ENCODE data around the gene ASTL.
A peak's percentile ranks its signal among the peaks of the same experiment; 100 is the strongest.

Gene ASTL

DNA sequence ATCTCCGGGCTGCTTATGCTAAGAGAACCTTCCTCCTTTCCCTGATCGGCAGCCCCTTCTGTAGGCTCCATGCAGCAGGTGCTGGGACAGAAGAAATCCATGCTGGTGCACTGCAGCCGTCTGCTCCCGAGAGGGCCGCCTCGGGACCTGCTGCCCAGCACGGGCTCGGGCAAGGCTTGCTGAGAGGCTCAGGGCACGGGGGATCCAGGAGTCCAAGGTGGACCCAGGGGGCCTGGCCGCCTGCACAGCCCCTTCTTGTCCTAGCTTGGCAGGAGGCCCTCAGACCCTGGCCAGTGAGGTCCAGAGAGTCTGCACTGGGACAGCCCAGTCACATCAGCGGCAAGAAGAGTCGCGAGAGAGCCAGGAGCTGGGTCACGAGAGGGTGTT, 20.2 kb upstream of the ASTL start:
- DNase-seq = no peak

DNA sequence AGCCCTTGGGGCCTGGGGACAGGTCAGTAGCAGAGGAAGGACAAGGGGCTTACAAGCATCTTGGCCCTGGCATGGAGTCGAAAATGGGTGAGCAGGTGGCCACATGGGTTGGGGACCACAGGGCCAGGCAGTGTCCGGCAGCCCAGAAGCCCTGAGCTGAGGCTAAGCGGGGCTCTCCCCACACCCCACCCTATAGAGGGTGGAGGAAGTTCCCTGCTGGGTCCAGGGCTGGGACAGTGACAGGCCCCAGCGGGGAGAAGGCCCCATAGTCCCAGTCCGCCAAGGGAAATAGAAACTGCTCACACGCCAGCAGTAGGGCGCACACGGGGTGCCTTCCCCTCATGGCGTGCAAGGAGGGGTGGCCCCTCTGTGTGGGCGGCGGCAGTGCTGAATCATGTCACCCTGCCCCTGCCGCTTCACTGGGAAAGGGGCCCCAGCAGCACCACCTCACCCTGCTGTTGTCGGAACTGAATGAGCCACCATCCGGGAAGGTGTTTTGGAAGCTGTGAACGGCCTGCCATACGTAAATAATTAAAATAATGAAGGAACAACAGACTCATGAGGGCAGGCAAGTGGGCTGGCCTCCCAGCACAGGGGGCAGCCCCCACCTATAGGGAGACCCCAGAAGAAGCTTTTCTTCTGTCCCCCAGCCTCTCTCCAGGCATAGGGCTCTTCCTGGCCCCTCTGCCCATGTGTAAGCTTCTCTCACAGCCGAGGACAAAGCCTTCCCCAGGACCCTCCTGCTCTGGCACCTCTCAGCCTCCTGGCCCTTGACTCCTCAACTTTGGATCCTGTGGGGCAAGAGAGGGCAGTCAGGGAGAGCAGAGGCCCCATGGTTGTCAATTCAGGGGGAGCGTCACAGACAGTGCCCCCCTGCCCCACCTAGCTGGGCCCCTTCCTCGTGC, 19.6 kb upstream of the ASTL start:
- DNase-seq = no peak

DNA sequence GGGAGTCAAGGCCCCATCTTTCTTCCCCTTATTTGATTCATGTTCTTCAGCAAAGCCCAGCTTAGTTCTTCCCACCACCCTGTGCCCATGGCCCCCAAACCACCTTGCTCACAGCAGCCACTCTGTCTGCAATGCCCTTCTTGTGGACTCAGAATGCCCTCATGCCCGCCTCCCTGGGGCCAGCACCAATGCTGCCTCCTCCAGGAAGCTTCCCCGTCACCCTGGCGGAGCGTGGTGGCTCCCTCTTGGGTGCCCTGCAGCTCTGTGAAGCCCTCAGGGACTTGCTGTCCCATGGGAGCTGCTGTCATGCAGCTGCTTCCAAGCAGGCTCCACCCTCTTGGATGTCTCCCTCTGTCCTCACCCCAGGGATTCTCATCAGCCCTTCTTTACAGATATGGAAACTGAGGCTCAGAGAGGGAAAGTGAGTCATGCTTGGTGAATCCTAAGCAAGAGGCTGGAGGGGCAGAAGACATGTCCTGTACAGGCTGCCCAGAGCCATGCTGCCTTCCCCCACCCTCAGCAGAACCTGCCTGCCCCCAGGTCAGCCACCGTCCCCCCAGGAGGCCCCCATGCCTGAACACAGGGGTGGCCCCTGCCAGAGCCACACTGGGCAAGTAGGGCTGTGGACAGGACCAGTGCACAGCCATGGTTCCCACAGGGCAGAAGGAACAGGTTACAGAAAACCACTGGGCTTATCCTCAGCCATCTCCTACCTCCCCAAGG, 18.8 kb upstream of the ASTL start:
- DNase-seq = no peak

DNA sequence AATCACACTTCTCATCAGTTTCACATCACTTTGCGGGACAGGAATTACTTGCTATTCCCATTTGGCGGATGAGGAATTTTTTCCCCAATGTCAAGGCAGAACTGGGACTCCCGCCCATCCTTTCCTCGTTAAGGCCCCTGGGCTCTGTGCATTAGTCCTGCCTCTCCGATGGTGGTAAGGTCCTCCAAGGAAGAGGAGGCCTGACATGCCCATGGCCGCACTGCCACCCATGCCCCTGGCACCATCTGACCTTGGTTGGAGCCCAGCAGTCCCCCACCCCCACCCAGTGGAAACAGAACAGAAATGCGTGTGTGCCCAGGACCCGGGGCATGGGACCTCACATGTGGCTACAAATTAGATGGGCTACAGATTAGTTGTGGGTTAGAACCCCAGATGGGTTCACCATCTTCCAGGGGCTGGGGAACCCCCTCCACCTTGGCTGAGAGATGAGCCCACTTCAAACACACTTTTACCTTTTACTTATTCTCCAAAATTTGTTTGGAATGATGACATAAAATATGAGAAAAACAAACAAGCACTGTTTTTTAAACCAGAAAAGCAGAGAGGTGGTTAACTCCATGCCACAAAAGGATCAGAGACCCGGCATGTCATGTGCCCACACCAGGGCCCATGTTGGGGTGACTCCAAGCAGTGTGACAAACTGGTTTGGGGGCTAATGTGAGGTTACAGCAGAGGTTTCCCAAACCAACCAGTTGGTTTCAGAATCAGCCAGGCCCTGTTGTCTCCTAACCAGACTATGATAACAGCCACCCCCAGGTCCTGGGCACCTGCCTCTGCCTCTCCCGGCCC, 17.9 kb upstream of the ASTL start:
- DNase-seq = no peak

DNA sequence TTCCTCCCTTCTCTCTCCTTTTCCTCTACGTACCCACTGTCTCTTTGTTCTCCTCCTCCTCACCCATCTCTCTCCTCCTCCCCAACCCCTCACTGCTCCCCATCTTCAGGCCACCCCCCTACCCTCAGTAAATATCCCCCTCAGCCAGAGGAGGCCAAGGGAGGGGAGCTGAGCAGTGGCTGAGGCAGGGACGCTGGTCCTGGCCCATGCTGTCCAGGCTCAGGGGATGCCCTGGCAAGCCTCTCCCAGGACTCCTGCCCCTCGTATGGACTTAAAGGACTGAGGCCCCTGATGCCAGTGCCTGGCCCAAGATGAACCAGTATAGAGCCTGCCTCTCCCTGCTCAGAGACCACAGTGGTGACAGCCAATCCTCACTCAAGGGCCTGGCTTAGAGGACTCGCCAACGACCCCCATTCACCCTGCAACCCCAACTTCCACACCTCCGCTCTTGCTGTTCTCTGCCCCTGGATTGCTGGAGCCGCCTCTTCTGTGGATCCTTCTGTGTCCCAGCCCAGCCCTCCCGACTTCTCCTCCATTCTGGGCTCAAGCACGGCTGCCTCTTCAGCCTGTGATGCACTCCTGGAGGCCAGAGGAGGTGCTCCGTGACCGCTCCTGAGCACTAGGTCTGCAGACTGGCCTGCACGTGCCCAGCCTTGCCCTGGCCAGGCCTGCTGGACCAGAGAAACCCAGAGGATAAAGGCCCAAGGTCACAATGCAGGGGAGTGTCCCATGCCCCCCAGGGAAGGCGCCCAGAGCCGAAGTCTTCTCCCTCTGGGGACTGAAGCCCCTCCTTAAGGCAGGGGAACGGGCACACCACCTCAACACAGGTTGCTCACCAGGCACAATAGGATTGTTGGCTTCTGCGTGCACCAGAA, 16.4 kb upstream of the ASTL start:
- DNase-seq = no peak

DNA sequence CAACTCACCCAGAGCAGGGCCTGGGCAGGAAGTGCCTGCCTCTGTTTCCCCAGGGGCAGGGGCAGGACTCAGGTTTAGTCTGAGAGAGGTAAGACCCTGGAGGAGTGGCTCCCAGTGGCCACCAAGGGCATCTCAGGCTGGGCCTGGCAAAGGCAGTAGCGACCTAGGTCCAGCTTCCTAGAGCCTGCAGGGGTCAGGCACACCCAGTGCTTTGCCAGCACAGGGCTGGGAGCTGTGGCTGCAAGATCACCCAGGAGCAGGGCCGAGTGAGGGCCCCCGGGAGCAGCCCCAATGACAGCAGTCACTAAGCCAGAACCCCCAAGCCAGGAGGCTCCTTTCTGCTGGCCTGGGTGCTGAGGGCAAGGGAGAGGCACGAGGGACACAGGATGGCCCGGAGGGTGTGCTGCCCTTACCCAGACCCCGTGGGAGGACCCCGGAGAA, 15.7 kb upstream of the ASTL start:
- DNase-seq = no peak

DNA sequence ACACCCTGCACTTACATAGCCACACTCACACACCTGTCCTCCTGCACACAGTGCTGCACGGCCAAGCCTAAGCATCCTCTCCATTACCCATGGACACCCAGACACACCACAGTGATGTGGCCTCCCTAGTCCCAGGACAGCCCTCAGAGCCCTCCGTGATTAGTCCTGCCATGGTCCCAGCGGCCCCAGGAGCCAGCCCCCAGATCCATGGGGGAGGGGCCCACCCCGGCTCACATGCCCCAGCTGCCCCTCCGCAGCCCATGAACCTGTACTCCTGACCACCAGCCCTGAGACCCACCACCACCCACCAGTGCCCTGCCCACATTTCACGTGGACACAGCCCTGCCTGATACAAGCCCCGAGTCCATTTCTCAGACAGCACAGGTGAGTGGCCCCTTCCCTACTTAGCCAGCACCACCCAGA, 15.0 kb upstream of the ASTL start:
- DNase-seq = no peak

DNA sequence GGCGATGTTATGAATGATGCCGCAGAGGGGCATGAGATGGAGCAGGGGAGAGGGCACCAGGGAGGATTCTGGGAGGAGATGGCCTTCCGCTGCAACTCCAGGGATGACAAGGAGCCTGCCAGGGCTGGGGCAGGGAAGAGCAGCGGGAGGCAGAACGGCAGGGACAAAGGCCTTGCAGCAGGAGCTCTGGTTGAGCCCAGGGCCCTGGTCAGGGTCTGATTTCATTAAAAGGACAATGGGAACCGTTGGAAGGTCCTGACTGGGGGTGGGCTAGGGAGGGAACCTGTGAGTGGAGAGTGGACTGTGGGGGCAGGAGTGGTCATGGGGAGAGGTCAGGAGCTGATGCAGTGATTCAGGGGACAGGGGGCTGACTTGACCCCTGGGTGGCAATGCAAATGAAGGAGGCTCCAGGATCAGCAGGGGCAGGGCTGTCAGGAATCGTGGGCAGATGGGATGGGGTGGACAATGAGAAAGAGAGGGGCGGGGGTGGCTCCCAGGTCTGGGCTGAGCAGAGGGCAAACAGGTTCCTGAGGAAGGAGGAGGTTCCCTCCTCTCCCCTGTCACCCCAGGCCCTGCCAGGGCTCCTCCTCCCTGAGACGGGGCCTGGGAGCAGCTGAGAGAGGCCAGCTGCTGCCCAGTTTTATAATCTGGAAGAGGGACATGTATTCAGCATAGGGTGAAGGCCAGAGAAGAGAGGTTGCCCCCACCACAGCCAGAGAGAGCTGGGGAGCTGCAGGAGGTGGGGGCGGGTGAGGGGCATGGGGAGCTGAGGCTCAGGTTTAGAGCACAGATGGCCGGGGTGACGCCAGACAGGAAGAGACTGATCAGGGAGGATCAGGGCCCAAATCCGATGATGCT, 14.2 kb upstream of the ASTL start:
- DNase-seq = peak; percentile 56

DNA sequence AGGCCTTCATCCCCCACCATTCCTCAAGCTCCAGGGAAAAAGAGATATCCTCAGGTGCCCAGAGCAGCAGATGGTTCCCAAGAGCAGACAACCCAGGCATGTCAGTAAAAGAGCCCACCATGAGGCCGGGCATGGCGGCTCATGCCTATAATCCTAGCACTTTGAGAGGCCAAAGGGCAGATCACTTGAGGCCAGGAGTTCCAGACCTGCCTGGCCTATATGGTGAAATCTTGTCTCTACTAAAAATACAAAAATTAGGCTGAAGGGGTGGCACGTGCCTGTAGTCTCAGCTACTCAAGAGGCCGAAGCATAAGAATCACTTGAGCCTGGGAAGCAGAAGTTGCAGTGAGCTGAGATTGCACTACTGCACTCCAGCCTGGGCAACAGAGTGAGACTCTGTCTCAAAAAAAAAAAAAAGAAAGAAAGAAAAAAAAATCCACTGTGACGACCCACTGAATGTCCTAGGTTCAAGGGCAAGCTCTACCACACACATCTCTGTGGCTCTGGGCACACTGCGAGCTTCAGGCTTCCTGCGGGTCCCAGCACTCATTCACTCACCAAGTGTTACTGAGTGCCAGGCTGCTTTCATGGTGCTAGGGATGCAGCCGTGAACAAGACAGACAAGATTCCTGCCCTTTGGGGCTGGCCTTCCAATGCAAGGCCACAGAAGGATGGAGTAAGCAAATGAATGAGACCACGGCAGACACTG, 13.4 kb upstream of the ASTL start:
- DNase-seq = no peak

DNA sequence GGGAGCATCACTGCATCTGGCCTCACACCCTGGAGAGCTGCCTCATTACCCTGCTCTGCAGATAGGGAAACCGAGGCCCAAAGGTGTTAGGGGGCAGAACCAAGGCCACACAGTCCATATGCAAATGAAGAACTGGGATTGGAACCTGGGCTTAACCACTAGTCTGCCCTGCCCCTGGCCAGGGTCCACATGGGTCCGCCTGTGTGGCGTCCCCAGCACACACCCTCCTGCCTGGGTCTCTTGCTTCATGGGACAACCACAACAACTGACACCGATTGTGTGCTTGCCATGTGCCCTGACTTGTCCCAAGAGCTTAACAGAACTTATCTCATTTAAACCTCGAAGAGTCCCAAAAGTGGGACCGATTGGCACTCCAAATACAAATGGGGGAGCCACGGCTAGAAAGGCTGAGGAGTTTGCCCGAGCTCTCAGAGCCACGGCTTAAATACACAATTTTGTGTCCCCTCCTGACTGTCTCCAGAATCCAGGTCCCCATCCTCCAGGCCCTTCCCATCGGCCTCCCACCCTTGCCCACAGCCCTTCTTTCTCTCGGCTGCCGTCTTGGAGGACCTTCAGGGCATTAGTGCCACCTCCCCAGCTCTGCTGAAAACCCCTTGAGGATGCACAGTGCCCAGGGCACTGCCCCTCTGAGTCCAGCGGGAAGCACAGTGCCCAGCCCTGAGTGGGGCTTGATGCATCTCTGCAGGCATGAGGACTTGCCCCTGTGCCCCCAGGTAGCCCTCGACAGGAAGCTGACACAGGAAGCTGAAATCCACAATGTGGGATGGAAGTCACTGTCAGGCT, 12.7 kb upstream of the ASTL start:
- no peak for DNase-seq

DNA sequence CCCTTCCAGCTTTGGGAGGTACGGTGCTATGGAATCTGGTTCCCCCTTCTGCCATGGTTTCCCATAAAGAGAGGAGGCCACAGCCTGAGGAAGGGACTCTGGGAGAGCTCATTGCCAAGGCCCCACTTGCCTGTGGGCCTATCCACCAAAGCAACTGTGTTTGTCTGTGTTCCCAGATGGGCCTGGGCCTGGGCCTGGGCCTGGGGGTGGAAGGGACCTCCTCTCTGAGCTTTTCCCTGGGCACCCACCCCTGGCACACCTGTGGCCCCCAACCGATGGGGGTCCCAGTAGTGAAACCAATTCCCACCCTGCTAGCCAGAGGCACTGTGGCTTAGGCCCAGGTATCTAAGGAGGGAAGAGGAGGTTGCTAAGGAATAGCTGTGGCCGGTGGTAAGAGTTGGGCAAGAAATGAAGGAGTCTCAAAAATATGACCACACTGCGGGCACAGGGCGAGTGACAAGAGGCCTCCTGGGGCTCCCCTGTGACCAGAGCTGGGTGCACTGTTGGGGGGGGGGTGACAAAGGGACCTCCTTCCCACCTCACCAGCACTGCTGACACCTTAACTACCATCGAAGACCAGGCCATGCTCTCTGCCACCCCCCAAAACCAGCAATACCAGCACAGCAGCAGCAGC, 11.8 kb upstream of the ASTL start:
- no peak for DNase-seq

DNA sequence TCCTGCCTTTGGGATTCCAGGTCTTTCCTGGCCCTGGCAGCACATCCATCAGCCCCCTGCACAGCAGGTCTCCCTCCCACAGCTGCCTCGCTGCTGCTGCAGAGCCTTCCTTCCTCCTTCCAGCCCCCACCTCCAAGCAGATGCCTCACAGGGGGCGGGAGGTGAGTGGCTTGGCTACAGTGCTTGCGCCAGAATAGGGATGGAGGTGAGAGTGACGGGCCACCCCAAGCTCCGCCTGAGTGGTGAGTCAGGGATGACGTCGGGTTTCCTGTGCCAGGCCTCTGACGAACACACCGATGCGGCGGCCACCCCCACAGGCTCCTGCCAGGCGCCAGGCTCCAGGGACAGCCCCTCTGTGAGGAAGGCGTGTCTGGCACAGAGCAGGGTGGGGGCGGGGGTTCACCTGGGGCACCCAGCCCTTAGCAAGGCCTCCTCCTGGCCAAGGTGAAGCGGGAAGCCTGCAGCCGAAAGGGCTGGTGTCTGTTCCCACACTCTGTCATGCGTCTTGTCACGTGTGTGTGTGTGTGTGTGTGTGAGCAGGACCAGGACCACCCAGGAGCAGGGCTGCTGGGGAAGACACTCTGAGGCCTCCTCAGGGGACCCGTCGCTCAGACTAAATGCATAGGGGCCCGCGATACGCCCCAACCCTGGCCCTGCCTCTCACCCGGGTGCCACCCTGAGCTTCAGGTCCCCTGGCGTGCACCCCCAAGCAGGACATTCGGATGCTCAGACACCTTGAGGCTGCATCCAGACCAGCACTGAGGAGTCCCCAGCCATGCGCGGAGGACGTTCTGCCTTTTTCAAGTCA, 10.3 kb upstream of the ASTL start:
- peak; percentile 89 for DNase-seq

DNA sequence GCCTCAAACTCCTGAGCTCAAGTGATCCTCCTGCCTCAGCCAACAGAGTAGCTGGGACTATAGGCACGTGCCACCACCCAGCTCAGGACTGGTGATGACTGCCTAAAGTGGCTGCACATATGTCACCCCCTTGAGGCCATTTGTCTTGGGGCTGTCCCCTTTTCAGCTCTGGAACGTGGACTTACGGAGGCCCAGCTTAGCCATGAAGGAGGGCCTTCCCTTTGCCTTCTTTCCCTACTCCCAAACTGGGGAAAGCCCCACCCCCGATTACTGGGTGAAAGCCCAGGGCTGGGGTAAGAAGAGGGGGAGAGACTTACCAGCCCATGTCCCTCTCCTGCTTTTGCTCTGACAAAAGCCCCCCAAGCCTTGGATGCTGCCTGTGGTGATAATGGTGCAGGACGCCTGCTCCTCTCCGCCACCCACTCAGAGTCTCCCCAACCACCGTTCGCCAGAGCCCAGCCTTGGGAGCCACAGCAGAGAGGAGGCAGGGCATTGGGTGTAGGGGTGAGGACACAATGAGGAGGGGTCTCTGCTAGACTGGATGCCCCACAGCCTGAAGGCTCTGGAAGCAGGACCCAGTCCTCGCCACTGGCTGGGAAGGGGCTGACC, 9.4 kb upstream of the ASTL start:
- peak; percentile 26 for DNase-seq

DNA sequence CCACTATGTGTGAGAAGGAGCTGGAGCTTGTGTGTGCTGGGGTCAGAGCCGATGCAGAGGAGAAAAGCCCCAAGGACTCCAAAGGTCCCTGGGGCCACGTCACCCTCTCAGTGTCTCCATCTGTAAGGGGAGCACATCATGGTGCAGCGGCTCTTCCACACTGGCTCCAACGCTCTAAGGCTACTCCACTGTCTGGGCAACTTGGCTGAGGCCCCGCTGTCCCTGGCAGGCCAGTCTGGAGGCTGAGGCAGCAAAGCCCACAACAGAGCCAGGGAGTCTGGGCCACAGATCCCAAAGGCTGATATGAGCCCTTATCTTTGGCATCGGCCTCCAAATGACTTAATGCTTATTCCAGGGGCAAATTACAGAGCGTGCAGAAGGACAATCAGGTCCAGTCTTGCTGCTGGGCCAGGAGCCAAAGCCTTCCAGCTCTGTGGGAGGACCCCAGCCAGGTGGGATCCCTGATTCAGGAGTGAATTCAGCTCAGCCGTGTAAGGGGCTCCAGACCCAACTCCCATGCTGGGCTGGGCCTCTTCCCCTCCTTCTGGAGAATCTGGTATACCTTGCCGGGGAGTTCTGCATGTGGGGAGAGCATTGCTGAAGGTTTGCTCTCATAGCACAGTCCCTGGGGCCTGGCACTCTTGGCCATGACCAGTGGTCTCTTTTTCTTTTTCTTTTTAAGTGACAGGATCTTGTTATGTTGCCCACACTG, 8.7 kb upstream of the ASTL start:
- peak; percentile 20 for DNase-seq

DNA sequence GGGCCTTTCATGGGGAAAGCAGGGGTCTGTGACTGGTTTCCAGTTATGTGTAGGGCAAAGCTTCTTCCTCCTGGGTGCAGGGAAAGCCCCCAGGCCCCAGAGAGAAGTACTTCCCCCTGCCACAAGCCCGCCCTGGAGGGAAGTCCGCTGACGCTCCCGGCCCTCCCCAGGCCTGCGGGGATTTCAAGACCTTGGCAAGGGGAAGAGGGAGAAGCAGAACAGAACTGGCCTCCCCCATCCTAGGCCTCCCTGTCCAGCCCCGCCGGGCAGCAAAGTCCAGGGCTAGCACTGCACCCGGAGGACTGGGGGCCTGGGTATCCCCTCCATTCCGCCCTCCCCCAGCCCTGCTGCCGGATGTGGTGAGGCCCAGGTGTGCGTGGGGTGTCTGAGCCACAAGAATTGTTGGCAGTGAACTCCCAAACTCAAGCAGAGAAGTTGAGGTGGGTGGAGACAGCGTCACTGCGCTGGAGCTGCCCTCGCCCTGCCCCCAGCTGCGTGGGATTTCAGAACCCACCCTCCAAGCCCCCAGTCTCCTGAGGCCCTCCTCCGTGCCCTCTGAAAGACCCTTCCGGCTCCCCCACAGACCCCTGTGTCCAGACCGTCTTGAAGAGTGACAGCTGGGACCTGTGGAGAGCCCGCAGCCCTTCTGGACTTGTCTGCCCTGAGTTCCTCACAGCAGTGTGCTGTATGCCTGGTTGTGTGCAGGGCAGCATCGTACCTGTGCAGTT, 8.0 kb upstream of the ASTL start:
- DNase-seq = peak; percentile 25

DNA sequence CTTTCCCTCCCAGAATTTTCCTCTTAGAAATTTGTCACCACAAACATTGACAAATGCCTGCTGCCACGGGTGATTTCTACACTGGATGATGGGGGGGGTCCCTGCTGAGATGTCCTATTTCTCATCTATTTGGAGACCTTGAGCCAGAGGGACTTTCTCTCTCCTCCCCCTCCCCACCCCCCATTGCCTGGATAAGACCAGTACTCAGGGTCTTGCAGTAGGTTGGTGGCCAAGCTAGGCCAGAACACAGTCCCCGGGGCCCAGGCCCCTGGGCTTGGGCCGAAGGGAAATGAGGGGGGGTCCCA, 7.5 kb upstream of the ASTL start:
- peak; percentile 20 for DNase-seq

All from eye (tissue), 1 donor.